ENCODE results near the gene NR3C2. TPM values are rescaled to one million over a fixed set of nuclear protein-coding genes. Genes with fewer than 3 reads are reported as not detected.

NR3C2 gene
- total RNA-seq, 1 experiment from 2014 or later = 0.26 TPM

GRCh38 chr4:148442832-148443511 is 758 bp upstream of the NR3C2 start:
- in situ Hi-C loops (cut with HindIII; ENCODE audit: low pct_unique_long_range_greater_than_20kb, low sequenced_read_pairs) = no loop called here
- no peak overlapping the region for H3K27ac ChIP-seq (ENCODE audit: low read length)
- ChIA-PET CTCF (no interaction called here), POLR2A (interaction anchor here (0.6 kb wide), 1 partner anchor 698 kb away, joined by 3 read pairs; no protein-coding TSS in a partner anchor)
- H3K4me1 ChIP-seq (ENCODE audit: control insufficient read depth, insufficient read depth, low read length) = no peaks in the 10 kb centered on the region; the same call in 1 of the 2 replicates
- no peaks in the 10 kb centered on the region for H3K9me3 ChIP-seq (ENCODE audit: control insufficient read depth, insufficient read depth, low read depth, low read length)
- BruUV-seq (replicated peaks) = no TSS peak
- H3K4me3 ChIP-seq (ENCODE audit: low read depth in 2 of 2, low read length in 2 of 2) = peak overlapping the region; percentile 60 to 67
- ATAC-seq = peak; percentile 10; the same call in 1 of the 2 replicates
- H3K36me3 ChIP-seq (ENCODE audit: control insufficient read depth, insufficient read depth, low read length) = no peaks in the 10 kb centered on the region; the same call in 1 of the 2 replicates
- peaks cover 15% of the 10 kb centered on the region for H3K27me3 ChIP-seq (ENCODE audit: control insufficient read depth, insufficient read depth, low read length)
- intact Hi-C loops (cut with micrococcal nuclease; ENCODE audit: unreplicated experiment) = no loop called here
- no peak for DNase-seq (ENCODE audit: low read depth, low spot score)
- no peak for TF ChIP-seq REST (IDR thresholded peaks at IDR 0.05; ENCODE audit: insufficient read depth in 1 of 2, low read depth in 2 of 2, low read length in 1 of 2)
- no peak for TF ChIP-seq POLR2AphosphoS5 (IDR thresholded peaks at IDR 0.05; ENCODE audit: low read depth, low read length)

GRCh38 chr4:148441624-148441985 is 609 bp downstream of the NR3C2 start:
- ATAC-seq = no peak
- no peak for TF ChIP-seq SIN3A (IDR thresholded peaks at IDR 0.05; ENCODE audit: borderline replicate concordance, insufficient read depth, low read depth, low read length)
- no peak for TF ChIP-seq POLR2AphosphoS5 (IDR thresholded peaks at IDR 0.05; ENCODE audit: low read depth, low read length)
- no peak for TF ChIP-seq CTCF (IDR thresholded peaks at IDR 0.05)
- TF ChIP-seq TCF7L2 (IDR thresholded peaks at IDR 0.05; ENCODE audit: low read depth, low read length) = no peak
- no peak for TF ChIP-seq REST (IDR thresholded peaks at IDR 0.05; ENCODE audit: insufficient read depth in 1 of 2, low read depth in 2 of 2, low read length in 1 of 2)
- DNase-seq (ENCODE audit: low read depth, low spot score) = no peak
- H3K36me3 ChIP-seq (ENCODE audit: control insufficient read depth, insufficient read depth, low read length) = no peaks in the 10 kb centered on the region; the same call in 1 of the 2 replicates
- ChIA-PET CTCF (no interaction called here), POLR2A (no interaction called here)
- H3K4me3 ChIP-seq (ENCODE audit: low read depth in 2 of 2, low read length in 2 of 2) = peak overlapping the region; percentile 60 to 67
- H3K27ac ChIP-seq (ENCODE audit: low read length) = no peak overlapping the region
- no TSS peak for BruUV-seq (replicated peaks)
- H3K9me3 ChIP-seq (ENCODE audit: control insufficient read depth, insufficient read depth, low read depth, low read length) = no peaks in the 10 kb centered on the region
- no peaks in the 10 kb centered on the region; the same call in 1 of the 2 replicates for H3K4me1 ChIP-seq (ENCODE audit: control insufficient read depth, insufficient read depth, low read length)
- in situ Hi-C loops (cut with HindIII; ENCODE audit: low pct_unique_long_range_greater_than_20kb, low sequenced_read_pairs) (no loop called here), intact Hi-C loops (cut with micrococcal nuclease; ENCODE audit: unreplicated experiment) (no loop called here)
- H3K27me3 ChIP-seq (ENCODE audit: control insufficient read depth, insufficient read depth, low read length) = peaks cover 15% of the 10 kb centered on the region

Data from Panc1 (cell line).